ENCODE results near the gene CTNND1.

The CTNND1 gene

DNA sequence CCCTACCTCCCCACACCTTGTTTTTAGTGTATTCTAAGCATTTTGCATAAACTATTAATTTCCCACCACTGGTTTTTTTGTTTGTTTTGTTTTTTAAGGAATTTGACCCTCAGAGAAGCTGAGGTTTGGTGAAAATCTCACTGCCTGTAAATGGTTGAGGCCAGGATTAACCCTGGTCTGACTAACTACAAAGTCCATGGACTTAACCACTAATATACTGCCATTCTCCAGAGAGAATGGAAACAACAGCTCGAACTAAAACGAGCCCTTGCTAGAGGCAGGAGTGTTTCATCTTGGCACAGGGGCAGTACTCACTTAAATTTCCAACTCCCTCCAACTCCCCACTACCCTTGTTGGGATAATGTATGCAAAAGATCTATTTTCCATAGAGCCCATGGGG, 3.0 kb downstream of the CTNND1 start:
- TF ChIP-seq CTCF (IDR thresholded peaks at IDR 0.05): no peak

DNA sequence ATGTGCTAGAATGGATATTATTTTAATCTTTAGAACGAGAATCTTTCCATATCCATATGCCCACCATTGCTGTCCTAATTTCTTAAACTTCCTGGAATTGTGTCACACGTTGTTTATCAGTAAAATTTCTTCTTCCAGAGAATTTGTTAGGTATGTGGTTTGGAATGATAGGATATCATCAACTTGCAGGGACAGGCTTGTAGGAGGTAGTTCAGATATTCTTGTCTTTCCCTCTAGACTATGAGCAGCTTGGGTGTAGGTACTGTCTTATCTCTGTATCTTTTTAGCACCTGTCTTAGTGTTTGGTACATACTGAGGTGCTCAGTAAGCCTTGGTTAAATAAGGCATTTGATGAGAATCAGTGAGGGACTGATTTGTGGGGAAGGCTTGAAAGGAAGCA, 3.4 kb downstream of the CTNND1 start:
- TF ChIP-seq CTCF (IDR thresholded peaks at IDR 0.05): no peak

- TF ChIP-seq CTCF (IDR thresholded peaks at IDR 0.05): no peak
Observed at GRCh38 chr11:57770793-57771192, 9.2 kb downstream of the CTNND1 start.

DNA sequence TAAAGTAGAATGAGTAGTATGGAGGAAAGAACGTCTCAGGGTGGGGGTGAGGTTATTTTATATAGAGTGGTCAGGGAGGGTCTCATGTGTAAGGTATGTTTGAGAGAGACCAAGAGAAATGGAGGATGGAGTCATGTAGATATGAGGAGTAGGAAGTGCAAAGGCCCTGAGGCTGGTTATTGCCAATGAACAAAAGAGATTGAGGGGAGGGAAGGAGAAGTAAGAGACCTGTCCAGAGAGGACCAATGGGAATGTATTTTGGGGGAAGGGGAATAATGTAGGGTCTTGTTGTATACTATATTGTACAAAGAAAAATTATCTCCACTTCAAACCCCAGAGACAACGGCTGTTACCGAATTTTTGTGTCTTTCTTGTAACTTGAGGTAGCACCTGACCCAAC, 9.8 kb downstream of the CTNND1 start:
- TF ChIP-seq CTCF (IDR thresholded peaks at IDR 0.05): no peak

DNA sequence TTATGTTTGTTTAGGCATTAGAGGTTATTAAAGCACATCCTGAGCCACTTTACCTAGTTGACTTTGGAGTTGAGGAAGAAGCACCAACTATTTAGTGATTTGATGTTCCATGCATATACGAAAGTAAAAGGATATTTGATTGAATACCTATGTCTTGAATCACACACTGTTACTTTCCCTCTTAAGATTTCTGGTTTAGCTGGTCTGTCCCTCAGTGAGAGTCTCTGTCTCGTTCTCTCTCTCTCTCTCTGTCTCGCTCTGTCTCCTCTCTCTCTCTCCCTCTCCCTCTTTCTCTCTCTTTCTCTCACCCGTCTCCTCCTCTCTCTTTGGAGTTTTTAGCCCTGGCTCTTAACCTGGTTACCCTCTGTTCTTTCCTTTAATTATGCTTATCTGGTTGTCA, 11.0 kb downstream of the CTNND1 start:
- no peak for TF ChIP-seq CTCF (IDR thresholded peaks at IDR 0.05)

- TF ChIP-seq CTCF (IDR thresholded peaks at IDR 0.05): no peak
Observed at GRCh38 chr11:57773026-57773598, 11.5 kb downstream of the CTNND1 start.

GRCh38 chr11:57775491-57775890, 13.9 kb downstream of the CTNND1 start:
- TF ChIP-seq CTCF (IDR thresholded peaks at IDR 0.05): no peak

DNA sequence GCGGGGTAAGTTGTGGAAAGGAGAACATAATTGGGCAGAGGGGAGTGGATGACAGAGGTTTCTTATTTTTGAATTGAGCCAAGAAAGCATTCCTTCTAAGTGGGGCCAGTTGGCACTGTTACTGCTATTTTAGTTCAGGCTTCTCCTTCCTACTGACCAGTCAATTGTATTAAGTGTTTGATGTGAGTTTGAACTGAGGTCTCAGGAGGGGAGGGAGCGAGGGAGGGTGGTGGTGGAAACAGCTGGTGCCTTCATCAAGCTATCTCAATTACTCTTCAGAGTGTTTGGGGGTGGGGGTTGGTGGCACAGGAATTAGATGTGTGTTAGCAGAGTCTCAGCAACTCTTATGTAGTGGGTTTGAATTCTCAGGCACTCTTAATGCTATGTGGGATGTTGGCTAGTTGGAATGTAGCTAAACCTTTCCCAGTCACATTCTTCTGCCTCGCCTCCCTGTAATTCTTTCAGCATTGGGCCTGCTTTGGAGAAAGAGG, 14.5 kb downstream of the CTNND1 start:
- TF ChIP-seq CTCF (IDR thresholded peaks at IDR 0.05): no peak
